Measurements from ENCODE around the gene SF3B5.
A peak's percentile ranks its signal among the peaks of the same experiment; 100 is the strongest.

SF3B5 gene

DNA sequence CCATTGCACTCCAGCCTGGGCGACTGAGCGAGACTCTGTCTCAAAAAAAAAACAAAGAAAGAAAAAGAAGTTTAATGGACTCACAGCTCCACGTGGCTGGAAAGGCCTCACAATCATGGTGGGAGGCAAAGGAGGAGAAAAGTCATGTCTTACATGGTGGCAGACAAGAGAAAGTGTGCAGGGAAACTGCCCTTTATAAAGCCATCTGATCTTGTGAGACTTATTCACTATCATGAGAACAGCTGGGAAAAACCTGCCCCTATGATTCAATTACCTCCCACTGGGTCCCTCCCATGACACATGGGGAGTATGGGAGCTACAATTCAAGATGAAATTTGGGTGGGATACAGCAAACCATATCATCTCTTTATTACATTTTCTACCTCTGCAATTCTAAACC is 25.9 kb downstream of the SF3B5 start:
- no peak for DNase-seq (ENCODE audit: low spot score)
- TF ChIP-seq, protein P1, sequence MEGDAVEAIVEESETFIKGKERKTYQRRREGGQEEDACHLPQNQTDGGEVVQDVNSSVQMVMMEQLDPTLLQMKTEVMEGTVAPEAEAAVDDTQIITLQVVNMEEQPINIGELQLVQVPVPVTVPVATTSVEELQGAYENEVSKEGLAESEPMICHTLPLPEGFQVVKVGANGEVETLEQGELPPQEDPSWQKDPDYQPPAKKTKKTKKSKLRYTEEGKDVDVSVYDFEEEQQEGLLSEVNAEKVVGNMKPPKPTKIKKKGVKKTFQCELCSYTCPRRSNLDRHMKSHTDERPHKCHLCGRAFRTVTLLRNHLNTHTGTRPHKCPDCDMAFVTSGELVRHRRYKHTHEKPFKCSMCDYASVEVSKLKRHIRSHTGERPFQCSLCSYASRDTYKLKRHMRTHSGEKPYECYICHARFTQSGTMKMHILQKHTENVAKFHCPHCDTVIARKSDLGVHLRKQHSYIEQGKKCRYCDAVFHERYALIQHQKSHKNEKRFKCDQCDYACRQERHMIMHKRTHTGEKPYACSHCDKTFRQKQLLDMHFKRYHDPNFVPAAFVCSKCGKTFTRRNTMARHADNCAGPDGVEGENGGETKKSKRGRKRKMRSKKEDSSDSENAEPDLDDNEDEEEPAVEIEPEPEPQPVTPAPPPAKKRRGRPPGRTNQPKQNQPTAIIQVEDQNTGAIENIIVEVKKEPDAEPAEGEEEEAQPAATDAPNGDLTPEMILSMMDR (IDR thresholded peaks at IDR 0.05; ENCODE audit: borderline replicate concordance, control extremely low read depth, extremely low read depth, insufficient read depth, missing control alignments): no peak
- in situ Hi-C loops (cut with MboI; ENCODE audit: low sequenced_read_pairs, unreplicated experiment): no loop called here

DNA sequence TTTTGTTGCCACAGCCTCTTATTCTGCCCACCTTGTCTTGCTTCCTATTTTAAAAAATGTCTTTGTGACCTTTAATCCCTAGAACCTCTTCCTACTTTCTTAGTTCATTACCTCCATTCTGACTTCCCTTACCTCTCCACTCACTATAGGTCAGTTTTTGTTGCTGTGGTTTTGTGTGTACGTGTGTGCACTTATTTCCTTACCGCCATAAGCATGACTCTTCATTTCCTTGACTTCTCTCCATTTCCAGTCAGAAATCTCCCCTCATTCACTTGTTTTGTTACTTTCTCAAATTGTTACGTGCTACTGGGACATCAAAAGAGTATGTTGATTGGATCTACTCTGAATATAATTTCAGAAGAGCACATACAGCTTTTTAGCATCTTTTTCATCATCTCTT is 26.6 kb downstream of the SF3B5 start:
- in situ Hi-C loops (cut with MboI; ENCODE audit: low sequenced_read_pairs, unreplicated experiment): no loop called here
- DNase-seq (ENCODE audit: low spot score): no peak
- TF ChIP-seq, protein P1 (IDR thresholded peaks at IDR 0.05; ENCODE audit: borderline replicate concordance, control extremely low read depth, extremely low read depth, insufficient read depth, missing control alignments): no peak

GRCh38 chr6:144066741-144067484 is 28.5 kb downstream of the SF3B5 start:
- DNase-seq (ENCODE audit: low spot score): peak; percentile 67
- TF ChIP-seq, protein P1 (IDR thresholded peaks at IDR 0.05; ENCODE audit: borderline replicate concordance, control extremely low read depth, extremely low read depth, insufficient read depth, missing control alignments): no peak
- in situ Hi-C loops (cut with MboI; ENCODE audit: low sequenced_read_pairs, unreplicated experiment): no loop called here

GRCh38 chr6:144066255-144066654 is 29.1 kb downstream of the SF3B5 start:
- DNase-seq (ENCODE audit: low spot score): no peak
- in situ Hi-C loops (cut with MboI; ENCODE audit: low sequenced_read_pairs, unreplicated experiment): no loop called here
- TF ChIP-seq, protein P1 (IDR thresholded peaks at IDR 0.05; ENCODE audit: borderline replicate concordance, control extremely low read depth, extremely low read depth, insufficient read depth, missing control alignments): no peak

DNA sequence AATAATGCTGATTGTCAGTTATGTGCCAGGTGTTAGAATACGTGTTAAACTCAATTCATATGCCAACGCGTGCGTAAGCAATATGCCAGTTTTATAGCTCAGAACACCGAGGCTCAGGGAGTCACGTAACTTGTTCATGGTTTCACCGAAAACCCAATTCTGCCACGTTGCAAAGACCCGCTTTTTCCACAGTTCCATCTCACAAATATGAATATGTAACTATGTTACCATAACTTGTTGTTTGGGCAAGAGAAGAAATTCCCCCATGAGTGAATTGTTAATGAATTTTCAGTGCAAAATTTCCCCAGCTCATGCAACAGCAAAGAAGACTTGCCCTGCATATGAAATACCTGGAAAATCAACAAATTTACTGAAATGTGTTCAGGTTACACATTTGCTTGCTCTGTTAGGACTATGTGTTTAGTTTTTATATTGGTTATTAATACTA is 30.1 kb downstream of the SF3B5 start:
- TF ChIP-seq, protein P1 (IDR thresholded peaks at IDR 0.05; ENCODE audit: borderline replicate concordance, control extremely low read depth, extremely low read depth, insufficient read depth, missing control alignments): no peak
- peak; percentile 32 for DNase-seq (ENCODE audit: low spot score)
- in situ Hi-C loops (cut with MboI; ENCODE audit: low sequenced_read_pairs, unreplicated experiment): no loop called here

- in situ Hi-C loops (cut with MboI; ENCODE audit: low sequenced_read_pairs, unreplicated experiment): no loop called here
- peak; percentile 69 for DNase-seq (ENCODE audit: low spot score)
- TF ChIP-seq, protein P1 (IDR thresholded peaks at IDR 0.05; ENCODE audit: borderline replicate concordance, control extremely low read depth, extremely low read depth, insufficient read depth, missing control alignments): no peak
Measured at GRCh38 chr6:144064402-144065212, 30.8 kb downstream of the SF3B5 start.
